OCI-LY7 (cell line): ENCODE results near the gene EP400. TPM values are rescaled to one million over a fixed set of nuclear protein-coding genes. Genes with fewer than 3 reads are reported as not detected.

Experiments used
- BruUV-seq: library from RNA; stranded (reverse); fragments of 400-500 nt; replicated peaks from 2 replicates; lab custom pipeline; 2021; lab: Mats Ljungman, UMichigan
- CTCF ChIA-PET: fragments of 300-600 bp; sonication (Branson Sonifier 250); formaldehyde crosslinking; loops from one replicate; lab custom pipeline; 2022; ENCODE audit warnings: antibody characterized with exemption; ENCODE audit not compliant: unreplicated experiment; lab: Charles Lee
- POLR2A ChIA-PET: fragments of 300-600 bp; sonication (Branson Sonifier 250); formaldehyde crosslinking; loops from one replicate; lab custom pipeline; 2022; ENCODE audit warnings: antibody characterized with exemption; lab: Charles Lee
- DNase-seq: peaks from one replicate; pipeline ENCODE4 v3.0.0-alpha.2; 2015; ENCODE audit warnings: low spot score
- H2AFZ ChIP-seq: fragments of 200-600 bp; sonication (generic), shearing (Covaris generic); 2 replicates; pipeline ENCODE4 v1.6.1; 2014; ENCODE audit warnings: mild to moderate bottlenecking, antibody characterized with exemption, low read length, moderate library complexity
- H3K27ac ChIP-seq: fragments of 200-600 bp; sonication (generic); 2 replicates; pipeline ENCODE4 v1.5.1; 2014; ENCODE audit warnings: mixed run types, low read depth, mild to moderate bottlenecking, moderate library complexity, low read length, inconsistent platforms; ENCODE audit not compliant: poor library complexity, severe bottlenecking
- H3K36me3 ChIP-seq: fragments of 200-600 bp; sonication (generic); 2 replicates; pipeline ENCODE4 v1.6.1; 2014; ENCODE audit warnings: mild to moderate bottlenecking, antibody characterized with exemption, low read length, moderate library complexity, mixed read lengths; ENCODE audit not compliant: insufficient read depth
- H3K4me1 ChIP-seq: fragments of 200-600 bp; sonication (generic); 2 replicates; pipeline ENCODE4 v1.5.1; 2014; ENCODE audit warnings: mild to moderate bottlenecking, low read length; ENCODE audit not compliant: insufficient read depth, poor library complexity, severe bottlenecking
- H3K4me2 ChIP-seq: fragments of 200-600 bp; sonication (generic); 2 replicates; pipeline ENCODE4 v1.6.1; 2014; ENCODE audit warnings: mild to moderate bottlenecking, low read length
- H3K4me3 ChIP-seq: fragments of 200-600 bp; sonication (generic); 2 replicates; pipeline ENCODE4 v1.5.1; 2014; ENCODE audit warnings: mild to moderate bottlenecking, low read depth, low read length; ENCODE audit not compliant: poor library complexity, severe bottlenecking
- H3K79me2 ChIP-seq: fragments of 200-600 bp; sonication (generic); 2 replicates; pipeline ENCODE4 v1.6.1; 2016; ENCODE audit warnings: low read depth, mild to moderate bottlenecking, low read length, moderate library complexity, mixed read lengths; ENCODE audit not compliant: insufficient read depth
- H3K9me2 ChIP-seq: fragments of 200-600 bp; sonication (generic); 2 replicates; pipeline ENCODE4 v1.6.1; 2016; ENCODE audit warnings: mild to moderate bottlenecking, low read length, mixed read lengths; ENCODE audit not compliant: insufficient read depth
- H3K9me3 ChIP-seq: fragments of 200-600 bp; sonication (generic); 2 replicates; pipeline ENCODE4 v1.6.1; 2014; ENCODE audit warnings: mild to moderate bottlenecking, mixed run types, low read length, mixed read lengths
- H4K20me1 ChIP-seq: fragments of 200-600 bp; sonication (generic); 2 replicates; pipeline ENCODE4 v1.6.1; 2014; ENCODE audit warnings: mild to moderate bottlenecking, antibody characterized with exemption, low read length, moderate library complexity, mixed read lengths; ENCODE audit not compliant: insufficient read depth
- CTCF ChIP-seq: fragments of 200-600 bp; sonication (generic); conservative IDR thresholded peaks from 2 replicates; pipeline ENCODE4 v1.5.1; 2014; ENCODE audit warnings: mild to moderate bottlenecking, antibody characterized with exemption, low read length, moderate library complexity, mixed read lengths
- EZH2phosphoT487 ChIP-seq: fragments of 200-600 bp; sonication (generic); IDR thresholded peaks from 2 replicates; pipeline ENCODE4 v1.6.1; 2018; ENCODE audit warnings: low read depth, borderline replicate concordance, mild to moderate bottlenecking, mixed run types, antibody characterized with exemption, low read length, moderate library complexity, mixed read lengths
- intact Hi-C: fragments of 100-400 bp; cut with micrococcal nuclease; formaldehyde crosslinking; loops from one replicate; pipeline ENCODE4 v1.10.0; 2022; ENCODE audit not compliant: unreplicated experiment
- total RNA-seq, 2 experiments: library from RNA; depleted of rRNA in 1 of 2; stranded (reverse); fragments of >200 nt in 1 of 2; shearing (Covaris generic) in 1 of 2; gene quantifications; 2 replicates each; pipeline ENCODE4 v1.2.3, GENCODE V29; 2014 to 2022

EP400 gene
- total RNA-seq, 2 experiments from 2014 or later, result 20.7 to 56.2 TPM

GRCh38 chr12:131928080-131928710 lies 21.5 kb upstream of the EP400 start:
- H3K4me1 ChIP-seq, result peaks cover 35% of the 10 kb centered on the region
- DNase-seq, result no peak
- no peaks in the 10 kb centered on the region for H3K9me2 ChIP-seq
- ChIA-PET POLR2A (no interaction called here), CTCF (no interaction called here)
- H4K20me1 ChIP-seq, result peaks cover 4% of the 10 kb centered on the region; the same call in 1 of the 2 replicates
- peak overlapping the region; percentile 96 for H3K4me2 ChIP-seq
- no peak for TF ChIP-seq EZH2phosphoT487
- TF ChIP-seq CTCF, result no peak
- BruUV-seq, result no TSS peak
- peaks cover 25% of the 10 kb centered on the region for H3K79me2 ChIP-seq
- H3K27ac ChIP-seq, result no peak overlapping the region
- peak overlapping the region; percentile 94 for H3K4me3 ChIP-seq
- H3K9me3 ChIP-seq, result no peaks in the 10 kb centered on the region
- intact Hi-C loops, result loop anchor here (2.0 to 10.0 kb wide), 2 partner anchors 33 to 137 kb away; partner anchors contain the start of gene ULK1
- peak overlapping the region; percentile 17; the same call in 1 of the 2 replicates for H2AFZ ChIP-seq
- H3K36me3 ChIP-seq, result peaks cover 31% of the 10 kb centered on the region

DNA sequence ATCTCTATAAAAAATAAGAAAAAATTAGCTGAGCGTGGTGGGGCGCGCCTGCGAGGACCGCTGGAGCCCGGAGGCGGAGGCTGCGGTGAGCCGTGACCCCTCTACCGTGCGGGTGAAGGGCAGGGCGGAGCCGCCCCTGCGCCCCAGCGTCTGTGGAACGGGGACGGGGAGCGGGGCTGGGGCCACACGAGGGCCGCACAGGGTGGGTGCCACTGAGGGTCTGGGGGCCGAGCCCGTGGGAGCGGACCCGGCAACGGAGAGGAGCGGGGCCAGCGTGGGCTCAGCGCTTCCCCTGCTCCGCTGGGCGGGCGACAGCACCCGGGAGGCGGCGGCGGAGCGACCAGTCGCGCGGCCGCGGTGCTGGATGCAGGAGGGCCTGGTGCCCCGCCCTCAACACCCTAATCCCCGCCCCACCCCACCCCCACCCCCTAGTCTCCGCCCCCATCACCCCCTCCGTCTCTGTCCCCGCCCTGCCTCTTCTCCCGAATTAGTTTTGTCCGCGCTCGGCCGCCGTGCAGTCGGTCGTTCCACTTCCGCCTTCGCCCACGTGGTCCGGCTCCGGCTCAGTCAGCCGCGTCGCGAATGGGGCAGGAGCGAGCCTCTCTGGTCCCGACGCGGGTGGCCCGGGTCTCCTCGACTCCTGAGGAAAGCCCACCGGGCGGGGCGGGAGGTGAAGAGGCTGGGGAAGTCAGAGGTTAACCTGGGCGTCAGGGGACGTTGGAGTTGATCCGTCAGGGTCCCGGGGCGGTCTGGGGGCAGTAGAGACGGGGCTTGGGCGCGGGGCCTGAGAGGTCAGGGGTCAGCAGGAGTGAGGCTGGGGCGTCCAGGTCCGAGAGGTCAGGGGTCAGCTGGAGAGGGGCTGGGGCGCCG lies 20.8 kb upstream of the EP400 start, which contains the start of gene PUS1:
Gene PUS1 (plus strand): TSS at position 566 of the 870 bp plus-strand sequence. CDS start 447 bp downstream, outside the sequence.
- H3K79me2 ChIP-seq, result peaks cover 25% of the 10 kb centered on the region
- H2AFZ ChIP-seq, result peak within 1 kb of the TSS; percentile 17; the same call in 1 of the 2 replicates
- no peaks in the 10 kb centered on the region for H3K9me2 ChIP-seq
- TF ChIP-seq EZH2phosphoT487 (no peak), CTCF (no peak)
- no TSS peak for BruUV-seq
- H4K20me1 ChIP-seq, result peaks cover 4% of the 10 kb centered on the region; the same call in 1 of the 2 replicates
- peaks cover 38% of the 10 kb centered on the region for H3K36me3 ChIP-seq
- peaks cover 28% of the 10 kb centered on the region for H3K4me1 ChIP-seq
- ChIA-PET CTCF (no interaction called here), POLR2A (interaction anchor here (0.5 kb wide), 1 partner anchor 15 kb away, joined by 3 read pairs; no protein-coding TSS in a partner anchor)
- peak within 1 kb of the TSS; percentile 94 for H3K4me3 ChIP-seq
- H3K4me2 ChIP-seq, result peak within 1 kb of the TSS; percentile 96
- H3K27ac ChIP-seq, result peak within 1 kb of the TSS; percentile 65
- intact Hi-C loops, result loop anchor here (1.0 to 10.0 kb wide), 3 partner anchors 20 to 136 kb away; partner anchors contain the start of genes EP400 and ULK1
- DNase-seq, result peak; percentile 95
- H3K9me3 ChIP-seq, result no peaks in the 10 kb centered on the region
